Esophagus muscularis mucosa (tissue), 4 donors: ENCODE results near the gene DNAI1. TPM values are rescaled to one million over a fixed set of nuclear protein-coding genes. Genes with fewer than 3 reads are reported as not detected.

Experiments
- DNase-seq: peaks from one replicate; pipeline ENCODE4 v3.0.0-alpha.2; 2017; ENCODE audit errors: extremely low spot score
- H3K27ac ChIP-seq, 4 donors: fragments of 200-600 bp; sonication (generic); replicated peaks in 1 of 4; 1 replicate in 3 of 4; 2 replicates in 1 of 4; pipeline ENCODE4 v1.5.1; 2016 to 2019; ENCODE audit warnings: mild to moderate bottlenecking in 1 of 4
- H3K27me3 ChIP-seq, 4 donors: fragments of 200-600 bp; sonication (generic); one replicate each; pipeline versions ENCODE4 v1.5.1 to v1.6.0; 2016 to 2019
- H3K36me3 ChIP-seq, 4 donors: fragments of 200-600 bp; sonication (generic); one replicate each; pipeline ENCODE4 v1.5.1; 2016 to 2019
- H3K4me1 ChIP-seq, 4 donors: fragments of 200-600 bp; sonication (generic); one replicate each; pipeline ENCODE4 v1.5.1; 2016 to 2019
- H3K4me3 ChIP-seq, 4 donors: fragments of 200-600 bp; sonication (generic); 1 replicate in 2 of 4; 2 replicates in 2 of 4; pipeline ENCODE4 v1.5.1; 2016 to 2019; ENCODE audit warnings: mild to moderate bottlenecking in 4 of 4, moderate library complexity in 1 of 4
- H3K9me3 ChIP-seq, 4 donors: fragments of 200-600 bp; sonication (generic); 1 replicate in 3 of 4; 2 replicates in 1 of 4; pipeline ENCODE4 v1.5.1; 2016 to 2019
- CTCF ChIP-seq, 3 experiments: fragments of 200-600 bp in 2 of 3; fragments of 450-650 bp in 1 of 3; sonication (generic) in 2 of 3; IDR thresholded peaks; one replicate each; pipeline ENCODE4 v1.5.1; 2017 to 2019; ENCODE audit warnings: antibody characterized with exemption in 3 of 3, mild to moderate bottlenecking in 2 of 3, moderate library complexity in 1 of 3
- EP300 ChIP-seq: sonication (generic); formaldehyde crosslinking; IDR thresholded peaks from one replicate; pipeline ENCODE4 v1.6.1; 2017; ENCODE audit warnings: antibody characterized with exemption
- POLR2A ChIP-seq: fragments of 450-650 bp; IDR thresholded peaks from one replicate; pipeline ENCODE4 v1.6.1; 2017; ENCODE audit warnings: antibody characterized with exemption, moderate library complexity, mild to moderate bottlenecking, low read depth
- POLR2AphosphoS5 ChIP-seq, 2 donors: sonication (generic); formaldehyde crosslinking; IDR thresholded peaks; one replicate each; pipeline ENCODE4 v1.6.1; 2017; ENCODE audit warnings: antibody characterized with exemption in 2 of 2
- WGBS: methylation state at CpG from one replicate; pipeline ENCODE4 v1.1.5; 2018; 5-methylcytosine and 5-hydroxymethylcytosine counted together
- intact Hi-C: fragments of 100-400 bp; cut with DNase I; formaldehyde crosslinking; loops from one replicate; pipeline ENCODE4 v1.15.1; 2023
- total RNA-seq, 4 donors: library from RNA; depleted of rRNA; stranded (reverse); fragments of >200 nt; gene quantifications; one replicate each; pipeline versions ENCODE4 v1.1.0 to v1.2.1, GENCODE V29; 2016

Gene DNAI1
- total RNA-seq, 4 donors from 2014 or later = not detected

- intact Hi-C loops = no loop called here
- no peaks in the 10 kb centered on the region for H3K36me3 ChIP-seq
- H3K4me3 ChIP-seq = no peak overlapping the region
- no peak for TF ChIP-seq CTCF (IDR thresholded peaks at IDR 0.05)
- H3K27ac ChIP-seq = peak overlapping the region in 1 of 4 donors; percentile 16
- 67% methylated on average over 5 of the region's 6 CpGs for WGBS
- H3K27me3 ChIP-seq = no peaks in the 10 kb centered on the region
- no peaks in the 10 kb centered on the region for H3K9me3 ChIP-seq
- peaks cover 14 to 29% (median 27%) of the 10 kb centered on the region in 4 donors for H3K4me1 ChIP-seq
- DNase-seq = no peak
Observed at GRCh38 chr9:34502891-34503290, 44.3 kb downstream of the DNAI1 start.

DNA sequence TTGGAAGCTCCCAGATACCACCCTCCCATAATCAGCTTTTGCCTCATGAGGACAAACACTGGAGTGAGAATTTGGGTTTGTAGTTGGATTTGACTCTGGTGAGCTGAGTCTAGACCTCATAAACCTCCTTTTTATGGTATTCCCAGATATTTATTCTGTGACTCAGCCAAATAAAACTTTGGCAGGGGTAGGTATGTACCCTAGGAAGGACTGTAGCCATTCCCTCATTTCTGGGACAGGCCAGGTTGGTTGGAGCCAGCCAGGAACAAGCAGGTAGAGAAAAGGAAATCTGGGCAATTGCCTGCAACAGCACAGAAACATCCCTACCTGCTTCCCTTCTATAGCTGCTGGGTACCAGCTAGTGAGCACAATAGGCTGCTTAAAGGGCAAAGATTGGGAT is 44.8 kb downstream of the DNAI1 start:
- TF ChIP-seq POLR2AphosphoS5 (IDR thresholded peaks at IDR 0.05) (no peak), POLR2A (no peak), CTCF (IDR thresholded peaks at IDR 0.05) (no peak), EP300 (no peak)
- no peak for DNase-seq
- H3K27me3 ChIP-seq = no peaks in the 10 kb centered on the region
- intact Hi-C loops = no loop called here
- H3K9me3 ChIP-seq = no peaks in the 10 kb centered on the region
- H3K4me3 ChIP-seq = no peak overlapping the region
- no peaks in the 10 kb centered on the region for H3K36me3 ChIP-seq
- peaks cover 14 to 29% (median 27%) of the 10 kb centered on the region in 4 donors for H3K4me1 ChIP-seq
- H3K27ac ChIP-seq = no peak overlapping the region

DNA sequence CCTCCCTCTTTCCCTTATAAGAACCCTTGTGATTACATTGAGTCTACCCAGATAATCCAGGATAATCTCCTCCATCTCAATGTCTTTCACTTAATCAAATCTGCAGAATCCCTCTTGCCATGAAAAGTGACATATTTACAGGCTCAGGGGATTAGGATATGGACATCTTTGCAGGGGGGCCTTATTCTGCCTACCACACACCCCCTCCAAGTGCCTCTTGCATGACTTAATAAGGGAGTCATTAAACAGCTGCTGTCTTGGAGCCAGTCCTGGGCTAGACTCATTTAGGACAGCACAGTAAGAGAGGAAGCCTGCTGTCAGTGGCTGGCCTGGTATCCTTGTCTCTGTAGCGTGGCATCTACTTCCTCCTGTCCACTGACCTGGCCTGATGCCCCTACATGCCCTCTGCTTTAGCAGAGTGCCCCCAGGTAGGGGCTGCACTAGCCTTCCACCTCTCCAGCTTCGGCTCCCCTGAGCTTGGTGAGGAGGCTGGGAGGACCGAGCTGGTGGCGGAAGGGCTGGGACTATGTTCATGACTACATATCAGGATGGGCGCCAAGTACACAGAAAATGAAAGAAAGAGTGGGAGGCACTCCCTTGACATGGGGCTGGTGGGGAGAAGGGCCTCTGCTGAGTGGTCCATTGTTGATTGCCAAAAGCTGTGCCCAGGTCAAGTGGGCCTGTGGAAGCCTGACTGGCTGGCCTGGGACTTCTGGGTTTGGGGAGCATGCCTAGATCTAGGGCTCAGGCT is 46.9 kb downstream of the DNAI1 start:
- no peaks in the 10 kb centered on the region for H3K9me3 ChIP-seq
- no peak overlapping the region for H3K4me3 ChIP-seq
- no peaks in the 10 kb centered on the region for H3K27me3 ChIP-seq
- 93% methylated on average over 5 of the region's 5 CpGs for WGBS
- no peak overlapping the region for H3K27ac ChIP-seq
- DNase-seq = no peak
- intact Hi-C loops = no loop called here
- no peak for TF ChIP-seq CTCF (IDR thresholded peaks at IDR 0.05)
- no peak for TF ChIP-seq EP300
- TF ChIP-seq POLR2A = no peak
- TF ChIP-seq POLR2AphosphoS5 (IDR thresholded peaks at IDR 0.05) = no peak
- no peaks in the 10 kb centered on the region for H3K36me3 ChIP-seq
- H3K4me1 ChIP-seq = peaks cover 14 to 29% (median 26%) of the 10 kb centered on the region in 4 donors

- no peak for TF ChIP-seq POLR2AphosphoS5 (IDR thresholded peaks at IDR 0.05)
- no peak for TF ChIP-seq POLR2A
- no peak for TF ChIP-seq EP300
- TF ChIP-seq CTCF (IDR thresholded peaks at IDR 0.05) = no peak
- intact Hi-C loops = no loop called here
- H3K27ac ChIP-seq = no peak overlapping the region
- no peaks in the 10 kb centered on the region for H3K36me3 ChIP-seq
- no peaks in the 10 kb centered on the region for H3K27me3 ChIP-seq
- no peaks in the 10 kb centered on the region for H3K9me3 ChIP-seq
- no peak for DNase-seq
- H3K4me1 ChIP-seq = peaks cover 8 to 21% (median 16%) of the 10 kb centered on the region in 4 donors
- H3K4me3 ChIP-seq = no peak overlapping the region
- WGBS = 91% methylated on average over 7 of the region's 7 CpGs
Observed at GRCh38 chr9:34506623-34507022, 48.0 kb downstream of the DNAI1 start.

- peaks cover 0 to 12% (median 6%) of the 10 kb centered on the region in 4 donors for H3K4me1 ChIP-seq
- no peak for DNase-seq
- no peak for TF ChIP-seq CTCF (IDR thresholded peaks at IDR 0.05)
- TF ChIP-seq POLR2AphosphoS5 (IDR thresholded peaks at IDR 0.05) = no peak
- TF ChIP-seq POLR2A = no peak
- no peak for TF ChIP-seq EP300
- no peaks in the 10 kb centered on the region for H3K27me3 ChIP-seq
- intact Hi-C loops = no loop called here
- no peak overlapping the region for H3K27ac ChIP-seq
- no peaks in the 10 kb centered on the region for H3K36me3 ChIP-seq
- WGBS = 84% methylated on average over 5 of the region's 5 CpGs
- no peak overlapping the region for H3K4me3 ChIP-seq
- no peaks in the 10 kb centered on the region for H3K9me3 ChIP-seq
Observed at GRCh38 chr9:34507556-34507955, 49.0 kb downstream of the DNAI1 start.
